Amygdala (tissue), 56 donors: ENCODE data around the gene EHD2.

Experiments
- DNase-seq, 56 donors: peaks; one replicate each; lab custom pipeline; 2025; lab: John Stamatoyannopoulos, UW

Gene EHD2

GRCh38 chr19:47790398-47790814, 77.2 kb downstream of the EHD2 start:
- DNase-seq, result peak in 48 of 56 donors; percentile 12 to 86 (median 47)

DNA sequence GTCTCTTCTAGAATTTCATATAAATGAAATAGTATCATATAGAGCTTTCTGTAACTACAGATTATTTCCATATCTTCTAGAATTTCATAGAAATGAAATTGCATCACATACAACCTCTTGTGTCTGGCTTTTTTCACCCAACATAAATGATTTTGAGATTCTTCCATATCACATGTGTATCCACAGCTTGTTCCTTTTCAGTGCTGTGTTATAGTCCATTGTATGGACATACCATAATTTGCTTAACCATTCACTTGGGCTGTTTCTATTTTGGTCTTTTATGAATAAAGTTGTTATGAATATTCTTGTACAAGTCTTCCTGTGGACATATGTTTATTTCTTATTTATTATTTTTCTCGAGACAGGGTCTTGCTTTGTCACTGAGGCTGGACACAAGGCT, 79.4 kb downstream of the EHD2 start:
- no peak for DNase-seq
